GM12878 (cell line): ENCODE measurements around the gene SCIN. TPM values are rescaled to one million over a fixed set of nuclear protein-coding genes. Genes with fewer than 3 reads are reported as not detected.

Experiments
- ATAC-seq: fragments of 200-7000 bp; cut with Tn5 transposase; 3 replicates; pipeline ENCODE4 v1.9.1; 2020; ENCODE audit warnings: mild to moderate bottlenecking, moderate library complexity
- BruUV-seq: library from RNA; stranded (reverse); fragments of 400-500 nt; replicated peaks from 2 replicates; lab custom pipeline; 2021; lab: Mats Ljungman, UMichigan
- CTCF ChIA-PET: fragments of 300-600 bp; sonication (Branson Sonifier 250); formaldehyde crosslinking; extraction: SDS; loops from one replicate; lab custom pipeline; 2021; ENCODE audit warnings: inconsistent platforms; lab: Yijun Ruan, JAX
- POLR2A ChIA-PET: fragments of 350-600 bp; formaldehyde crosslinking; extraction: SDS; loops from one replicate; lab custom pipeline; 2021; ENCODE audit warnings: inconsistent platforms; lab: Charles Lee
- RAD21 ChIA-PET: fragments of 300-600 bp; sonication (Branson Sonifier 250); formaldehyde crosslinking; loops from one replicate; lab custom pipeline; 2023; ENCODE audit warnings: antibody characterized with exemption; ENCODE audit not compliant: unreplicated experiment; lab: Charles Lee
- SMC1A ChIA-PET: fragments of 300-600 bp; sonication (Branson Sonifier 250); formaldehyde crosslinking; loops from one replicate; lab custom pipeline; 2023; ENCODE audit not compliant: unreplicated experiment, uncharacterized antibody; lab: Charles Lee
- DNase-seq: peaks from one replicate; pipeline ENCODE4 v3.0.0-alpha.2; 2011; ENCODE audit warnings: low read depth, low spot score
- FAIRE-seq: peaks from 3 replicates; lab custom pipeline; 2011; peaks lifted over from hg19 to GRCh38; lab: Jason Lieb, UNC
- H2AFZ ChIP-seq: 2 replicates; pipeline ENCODE4 v1.6.0; 2011; ENCODE audit warnings: low read depth, low read length, control low read depth; ENCODE audit not compliant: control insufficient read depth
- H3K27ac ChIP-seq: 2 replicates; pipeline ENCODE4 v1.5.1; 2011; ENCODE audit warnings: control low read depth; ENCODE audit not compliant: control insufficient read depth, insufficient read depth
- H3K27me3 ChIP-seq, 2 experiments: replicated peaks in 1 of 2; 2 replicates each; pipeline versions ENCODE4 v1.6.0 to v1.6.1; 2011; ENCODE audit warnings: low read length in 1 of 2; ENCODE audit not compliant: control insufficient read depth in 2 of 2, insufficient read depth in 2 of 2
- H3K36me3 ChIP-seq, 2 experiments: 2 replicates each; pipeline ENCODE4 v1.5.1; 2011; ENCODE audit warnings: low read length in 1 of 2; ENCODE audit not compliant: control insufficient read depth in 2 of 2, insufficient read depth in 2 of 2
- H3K4me1 ChIP-seq: 2 replicates; pipeline ENCODE4 v1.6.1; 2011; ENCODE audit warnings: mild to moderate bottlenecking, low read length, moderate library complexity, mixed read lengths; ENCODE audit not compliant: control insufficient read depth, insufficient read depth
- H3K4me2 ChIP-seq: 2 replicates; pipeline ENCODE4 v1.6.0; 2011; ENCODE audit warnings: control low read depth; ENCODE audit not compliant: control insufficient read depth, insufficient read depth
- H3K4me3 ChIP-seq: fragments of 200-600 bp; sonication (generic); 2 replicates; pipeline ENCODE4 v1.5.1; 2016
- H3K79me2 ChIP-seq: 2 replicates; pipeline ENCODE4 v1.6.0; 2011; ENCODE audit warnings: low read length; ENCODE audit not compliant: control insufficient read depth, insufficient read depth
- H3K9ac ChIP-seq: 2 replicates; pipeline ENCODE4 v1.8.0; 2011; ENCODE audit warnings: low read length, control low read depth, mixed read lengths; ENCODE audit not compliant: control insufficient read depth, insufficient read depth
- H3K9me3 ChIP-seq: replicated peaks from 3 replicates; pipeline ENCODE4 v1.5.1; 2011; ENCODE audit warnings: mild to moderate bottlenecking, low read length; ENCODE audit not compliant: control insufficient read depth, insufficient read depth
- H4K20me1 ChIP-seq: 2 replicates; pipeline ENCODE4 v1.6.0; 2011; ENCODE audit not compliant: control insufficient read depth, insufficient read depth
- ATF3 ChIP-seq: IDR thresholded peaks from 2 replicates; pipeline ENCODE4 v1.6.1; 2011; ENCODE audit warnings: low read depth, mild to moderate bottlenecking, low read length, moderate library complexity, borderline replicate concordance; ENCODE audit errors: extremely low read depth
- BMI1 ChIP-seq: fragments of 450-650 bp; IDR thresholded peaks from 2 replicates; pipeline ENCODE4 v1.6.1; 2016; ENCODE audit warnings: mild to moderate bottlenecking, moderate library complexity, borderline replicate concordance
- BRCA1 ChIP-seq: IDR thresholded peaks from 2 replicates; pipeline ENCODE4 v1.6.1; 2011; ENCODE audit warnings: low read depth, low read length, improper control_type of control experiment
- CHD2 ChIP-seq: IDR thresholded peaks from 2 replicates; pipeline ENCODE4 v1.6.1; 2011; ENCODE audit warnings: low read depth, low read length, improper control_type of control experiment, borderline replicate concordance
- CHD4 ChIP-seq: fragments of 200-600 bp; sonication (generic); IDR thresholded peaks from 2 replicates; pipeline ENCODE4 v1.6.1; 2016; ENCODE audit warnings: mild to moderate bottlenecking
- DPF2 ChIP-seq: fragments of 450-650 bp; IDR thresholded peaks from 2 replicates; pipeline ENCODE4 v1.6.1; 2017; ENCODE audit warnings: mild to moderate bottlenecking
- ELK1 ChIP-seq: IDR thresholded peaks from 2 replicates; pipeline ENCODE4 v1.6.1; 2012; ENCODE audit warnings: low read depth, low read length, improper control_type of control experiment
- FOS ChIP-seq: IDR thresholded peaks from 3 replicates; pipeline ENCODE4 v1.6.1; 2011; ENCODE audit warnings: borderline replicate concordance; ENCODE audit not compliant: insufficient read length; ENCODE audit errors: extremely low read depth
- HDGF ChIP-seq: fragments of 450-650 bp; IDR thresholded peaks from 2 replicates; pipeline ENCODE4 v1.6.1; 2016; ENCODE audit warnings: antibody characterized with exemption
- IKZF1 ChIP-seq: fragments of 450-650 bp; conservative IDR thresholded peaks from 2 replicates; pipeline ENCODE4 v1.6.1; 2017; ENCODE audit warnings: antibody characterized with exemption, mild to moderate bottlenecking
- IRF3 ChIP-seq: fragments of 450-650 bp; IDR thresholded peaks from 2 replicates; pipeline ENCODE4 v1.6.1; 2014; ENCODE audit warnings: mild to moderate bottlenecking
- IRF4 ChIP-seq: IDR thresholded peaks from 2 replicates; pipeline ENCODE4 v1.6.1; 2011; ENCODE audit warnings: low read depth, low read length
- KLF5 ChIP-seq: fragments of 450-650 bp; IDR thresholded peaks from 2 replicates; pipeline ENCODE4 v1.6.1; 2014; ENCODE audit warnings: mild to moderate bottlenecking; ENCODE audit not compliant: partially characterized antibody
- MTA3 ChIP-seq: IDR thresholded peaks from 2 replicates; pipeline ENCODE4 v1.6.1; 2012; ENCODE audit warnings: low read length, inconsistent platforms, borderline replicate concordance
- NRF1 ChIP-seq: conservative IDR thresholded peaks from 2 replicates; pipeline ENCODE4 v1.6.1; 2011; ENCODE audit warnings: mild to moderate bottlenecking, low read depth, low read length, improper control_type of control experiment
- POU2F2 ChIP-seq: IDR thresholded peaks from 3 replicates; pipeline ENCODE4 v1.6.1; 2011; ENCODE audit warnings: low read depth, mild to moderate bottlenecking, low read length, borderline replicate concordance
- RFX5 ChIP-seq: IDR thresholded peaks from 2 replicates; pipeline ENCODE4 v1.6.1; 2011; ENCODE audit warnings: low read depth, low read length, improper control_type of control experiment
- SREBF2 ChIP-seq: IDR thresholded peaks from 2 replicates; pipeline ENCODE4 v1.6.1; 2012; ENCODE audit warnings: mild to moderate bottlenecking, low read length
- ZSCAN29 ChIP-seq: fragments of 450-650 bp; IDR thresholded peaks from 2 replicates; pipeline ENCODE4 v1.6.1; 2017; ENCODE audit warnings: mild to moderate bottlenecking, moderate library complexity
- WGBS: methylation state at CpG from one replicate; pipeline ENCODE4 v1.1.6; 2016; ENCODE audit warnings: low lambda C conversion rate; ENCODE audit not compliant: insufficient replicate concordance, insufficient coverage; ENCODE audit errors: missing lambda C conversion rate; 5-methylcytosine and 5-hydroxymethylcytosine counted together
- in situ Hi-C: fragments of 300-500 bp; cut with MboI; formaldehyde crosslinking; loops from 9 replicates; pipeline ENCODE4 v1.14.3; 2018; ENCODE audit warnings: mixed read lengths
- intact Hi-C: fragments of 100-400 bp; cut with micrococcal nuclease; formaldehyde crosslinking; loops from one replicate; pipeline ENCODE4 v1.14.2; 2022; ENCODE audit not compliant: unreplicated experiment
- polyA plus RNA-seq, 11 experiments: library from polyadenylated mRNA; depleted of rRNA in 4 of 11; unstranded in 6 of 11; stranded (reverse) in 5 of 11; fragments of >200 nt; fragmentation: Nextera tagmentation in 4 of 11; fragmentation: Illumina TruSeq in 1 of 11; extraction: Ambion mirVana in 4 of 11; extraction: Trizol in 1 of 11; gene quantifications; 1 replicate in 1 of 11; 2 replicates in 10 of 11; pipeline versions ENCODE4 v1.2.1 to v1.2.3, GENCODE V29; 2011 to 2016; ENCODE audit warnings: inconsistent platforms in 2 of 11, missing spikeins in 2 of 11, low read depth in 1 of 11
- total RNA-seq, 4 experiments: library from RNA; depleted of rRNA in 3 of 4; stranded (reverse); fragments of >200 nt in 3 of 4; fragmentation: Illumina TruSeq in 1 of 4; extraction: Trizol in 1 of 4; gene quantifications; 2 replicates each; pipeline versions ENCODE4 v1.2.1 to v1.2.3, GENCODE V29; 2013 to 2021

The SCIN gene
- total and polyA plus RNA-seq, 10 of the 15 experiments (the other 5 are each of a cell fraction or from before 2014, with no cell fraction given), result 0.23 to 2.1 (median 1.0) TPM

GRCh38 chr7:12552876-12553275 is 17.6 kb upstream of the SCIN start:
- CTCF ChIA-PET, result no interaction called here
- no TSS peak for BruUV-seq
- no peak for FAIRE-seq

More at GRCh38 chr7:12552876-12553275, 17.6 kb upstream of the SCIN start:
- SMC1A ChIA-PET, result interaction anchor here (1.2 kb wide), 1 partner anchor 28 kb away, joined by 5 read pairs; no protein-coding TSS in a partner anchor
- H3K4me3 ChIP-seq, result no peak overlapping the region
- in situ Hi-C loops (no loop called here), intact Hi-C loops (no loop called here)
- RAD21 ChIA-PET, result no interaction called here
- 50% methylated on average over 1 of the region's 1 CpG for WGBS
- H3K9me3 ChIP-seq, result no peaks in the 10 kb centered on the region
- ATAC-seq (no peak), DNase-seq (no peak)
- no peaks in the 10 kb centered on the region for H3K36me3 ChIP-seq
- H3K9ac ChIP-seq, result no peak overlapping the region
- POLR2A ChIA-PET, result no interaction called here
- H3K27ac ChIP-seq, result no peak overlapping the region
- no peaks in the 10 kb centered on the region for H3K27me3 ChIP-seq
- no peak overlapping the region for H3K4me2 ChIP-seq
- no peaks in the 10 kb centered on the region for H3K79me2 ChIP-seq
- no peaks in the 10 kb centered on the region for H3K4me1 ChIP-seq
- TF ChIP-seq ATF3 (no peak), BMI1 (no peak), CHD2 (no peak), ELK1 (no peak), IRF4 (no peak), RFX5 (no peak), ZSCAN29 (no peak), IRF3 (no peak), NRF1 (no peak), DPF2 (no peak), CHD4 (no peak), IKZF1 (no peak), KLF5 (no peak), MTA3 (no peak), HDGF (no peak), SREBF2 (no peak), POU2F2 (no peak), BRCA1 (no peak), FOS (no peak)
- H2AFZ ChIP-seq, result no peak overlapping the region
- no peaks in the 10 kb centered on the region for H4K20me1 ChIP-seq
